Activated effector memory CD4-positive, alpha-beta T cell treated with Interleukin-2 at 50 U/mL for 16 hours (primary cell): ENCODE data around the gene MYL6B.

ENCODE experiments used
- DNase-seq: peaks from one replicate; pipeline ENCODE4 v3.0.0-alpha.2; 2020

The MYL6B gene

DNA sequence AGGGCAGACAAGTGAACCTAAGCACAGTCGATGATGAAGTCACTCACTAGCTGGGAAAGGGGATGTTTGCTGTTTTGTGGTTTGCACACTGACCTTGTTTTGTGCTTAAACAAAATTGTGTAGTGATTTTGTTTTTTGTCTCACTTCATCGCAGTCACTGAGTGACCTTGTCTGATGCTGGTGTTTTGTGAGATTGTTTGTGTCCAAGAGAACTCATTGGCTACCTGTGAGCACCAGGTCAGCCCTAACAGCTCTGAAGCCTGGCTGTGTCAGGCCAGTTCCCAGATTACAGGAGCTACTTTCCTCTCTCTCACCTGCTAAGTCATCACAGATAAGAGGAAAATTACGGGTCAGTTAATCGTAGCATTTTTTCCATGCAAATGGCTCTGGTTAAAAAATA, 28.3 kb upstream of the MYL6B start:
- no peak for DNase-seq

DNA sequence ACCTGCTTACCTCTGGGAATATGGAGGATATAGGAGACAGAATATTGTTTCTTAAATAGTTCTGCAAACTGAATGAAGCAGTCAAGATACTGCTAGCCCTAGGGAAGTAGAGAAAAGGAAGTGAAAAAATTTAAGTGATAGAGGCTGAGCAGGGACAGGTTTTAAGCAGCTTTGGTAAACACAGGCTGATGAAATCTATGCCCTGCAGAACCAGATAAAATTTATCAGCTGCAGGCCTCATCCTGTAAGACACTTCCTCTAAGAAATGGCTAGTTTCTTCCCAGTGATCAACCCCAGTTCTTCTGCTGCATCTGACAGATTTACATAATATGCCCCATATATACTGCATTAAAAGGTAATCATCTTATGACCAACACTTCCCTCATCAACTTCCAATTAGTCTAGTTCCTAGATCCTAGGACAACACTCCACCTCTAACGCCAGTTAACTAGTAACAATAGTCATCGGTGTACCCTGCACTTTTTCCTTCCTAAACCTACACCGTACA, 25.6 kb upstream of the MYL6B start:
- DNase-seq = no peak

GRCh38 chr12:56127485-56127887, 24.9 kb upstream of the MYL6B start:
- no peak for DNase-seq

GRCh38 chr12:56127888-56128669, 24.3 kb upstream of the MYL6B start, which contains the start of gene ESYT1:
TSS of gene ESYT1 (plus strand) at chr12:56128267. CDS start at chr12:56128320, 53 bp downstream.
- DNase-seq = peak; percentile 96

- DNase-seq = no peak
These were observed 23.6 kb upstream of the MYL6B start for GRCh38 chr12:56128670-56129205.

DNA sequence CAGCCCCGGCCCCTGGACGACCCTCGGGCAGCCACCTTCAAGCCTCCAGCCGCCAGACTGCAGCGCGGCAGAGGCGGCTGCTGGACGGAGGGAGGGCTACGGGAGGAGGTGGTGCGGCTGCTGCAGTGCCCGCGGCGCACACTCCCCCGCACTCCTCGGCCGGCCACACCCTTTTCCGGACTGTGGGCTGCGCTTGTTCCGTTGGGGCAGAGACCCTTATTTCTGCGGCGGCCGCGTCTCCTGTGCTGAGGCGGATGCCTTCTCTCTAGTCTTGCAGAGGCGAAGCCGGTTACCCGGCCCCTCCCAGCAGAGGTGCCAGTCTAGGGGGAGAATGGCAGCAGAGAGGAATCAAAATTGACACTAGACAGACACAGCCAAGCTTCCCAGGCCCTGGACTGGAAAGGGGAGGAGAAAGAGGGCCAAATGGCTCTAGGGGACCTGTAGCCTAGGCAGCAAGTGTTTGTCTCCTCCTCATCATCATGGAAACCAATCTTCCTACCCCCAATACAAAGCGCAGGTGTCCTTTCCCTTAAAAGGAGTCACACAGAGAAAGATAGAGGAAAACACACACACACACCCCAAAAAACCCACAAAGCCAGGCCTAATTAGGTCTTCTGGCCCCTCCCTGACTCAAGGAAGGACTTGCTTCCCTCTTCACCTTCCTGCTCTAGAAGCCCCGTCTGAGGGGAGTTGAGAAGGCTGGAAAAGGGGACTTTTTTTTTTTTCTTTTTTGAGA, 23.0 kb upstream of the MYL6B start:
- peak; percentile 76 for DNase-seq

GRCh38 chr12:56129942-56130495, 22.4 kb upstream of the MYL6B start:
- DNase-seq = no peak

DNA sequence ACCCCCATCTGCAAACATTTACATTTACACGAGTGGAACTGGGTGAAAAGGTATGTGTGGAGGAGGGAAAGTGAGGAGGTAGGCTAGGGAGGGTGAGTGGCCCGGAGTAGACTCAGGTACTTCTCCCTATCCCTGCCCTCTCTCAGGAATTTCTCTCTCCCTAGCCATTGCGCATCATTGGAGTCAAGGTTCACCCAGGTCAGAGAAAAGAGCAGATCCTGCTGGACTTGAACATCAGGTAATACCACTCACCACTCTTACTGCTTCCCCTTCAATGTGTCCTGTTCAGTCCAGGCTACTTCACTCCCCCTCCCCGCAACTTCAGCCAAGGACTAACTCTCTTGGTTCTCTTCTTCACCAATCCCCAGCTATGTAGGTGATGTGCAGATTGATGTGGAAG, 21.5 kb upstream of the MYL6B start:
- no peak for DNase-seq

- DNase-seq = no peak
These were observed 17.5 kb upstream of the MYL6B start for GRCh38 chr12:56134897-56135296.

DNA sequence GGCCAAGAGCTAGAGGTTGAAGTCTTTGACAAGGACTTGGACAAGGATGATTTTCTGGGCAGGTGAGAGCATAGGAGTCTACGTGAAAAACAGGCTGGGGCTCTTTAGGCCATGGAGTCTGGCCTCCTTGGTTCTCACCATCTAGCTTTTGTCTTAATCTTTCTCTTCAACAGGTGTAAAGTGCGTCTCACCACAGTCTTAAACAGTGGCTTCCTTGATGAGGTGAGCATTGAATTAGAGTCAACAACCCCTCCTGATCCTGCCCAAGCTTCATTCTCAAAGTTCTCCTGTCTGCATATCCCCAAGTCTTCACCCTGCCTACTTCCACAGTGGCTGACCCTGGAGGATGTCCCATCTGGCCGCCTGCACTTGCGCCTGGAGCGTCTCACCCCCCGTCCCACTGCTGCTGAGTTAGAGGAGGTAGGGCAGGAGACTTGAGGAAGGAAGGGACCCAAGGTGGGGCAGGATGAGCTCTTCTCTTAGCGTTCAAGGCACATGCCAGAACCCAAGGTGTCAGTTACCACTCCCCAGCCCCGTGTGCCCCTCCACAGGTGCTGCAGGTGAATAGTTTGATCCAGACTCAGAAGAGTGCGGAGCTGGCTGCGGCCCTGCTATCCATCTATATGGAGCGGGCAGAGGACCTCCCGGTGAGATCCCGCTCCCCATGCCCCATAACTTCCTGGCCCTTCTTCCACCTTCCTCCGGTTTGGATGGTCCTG, 14.4 kb upstream of the MYL6B start:
- DNase-seq = no peak

- DNase-seq = no peak
These were observed 10.2 kb upstream of the MYL6B start for GRCh38 chr12:56141946-56142784.

GRCh38 chr12:56143217-56143616, 9.2 kb upstream of the MYL6B start:
- no peak for DNase-seq

DNA sequence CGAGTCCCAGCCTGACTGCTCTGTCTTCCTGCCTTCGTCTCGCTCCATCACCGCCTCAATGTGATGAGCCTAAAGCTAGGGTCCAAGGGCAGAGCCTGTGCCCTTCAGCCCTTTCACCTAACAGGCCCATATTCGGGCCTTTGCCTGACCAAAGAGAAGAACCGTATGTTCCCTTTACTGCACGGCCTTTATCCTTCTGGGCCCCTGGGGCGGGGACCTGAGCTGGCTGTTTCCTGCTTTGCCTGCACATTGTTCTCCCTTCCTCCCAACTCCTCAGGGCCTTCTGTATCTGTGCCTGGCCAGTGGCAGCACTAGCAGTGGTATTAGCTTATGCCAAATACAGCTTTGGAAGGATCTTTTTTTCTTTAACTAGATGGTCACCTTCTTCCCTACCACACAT, 8.5 kb upstream of the MYL6B start:
- no peak for DNase-seq

GRCh38 chr12:56145217-56145616, 7.2 kb upstream of the MYL6B start:
- no peak for DNase-seq

- DNase-seq = no peak
These were observed 5.6 kb upstream of the MYL6B start for GRCh38 chr12:56146492-56147460.

- DNase-seq = no peak
These were observed 1.8 kb upstream of the MYL6B start for GRCh38 chr12:56150563-56150962.

DNA sequence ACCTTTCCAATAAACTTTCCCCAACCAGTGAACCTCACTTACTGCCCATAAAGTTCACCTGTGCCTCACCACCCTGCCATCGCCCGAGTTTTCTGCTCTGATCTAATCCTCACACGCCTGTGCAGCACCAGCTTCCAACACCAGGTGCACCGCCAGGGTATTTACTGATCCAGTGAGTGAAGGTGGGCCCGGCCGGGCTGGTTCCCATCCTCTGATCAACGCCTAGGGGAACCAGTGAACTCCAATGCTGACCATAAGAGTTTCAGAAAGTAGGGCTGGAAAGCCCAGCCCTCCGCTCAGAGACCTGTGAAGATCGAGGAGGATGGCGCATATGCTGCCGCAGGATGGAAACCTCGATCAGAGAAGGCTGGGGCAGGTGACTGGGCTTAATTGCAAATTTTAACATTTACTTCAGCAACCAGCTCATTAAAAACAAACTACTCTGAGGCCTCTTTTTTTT, 685 bp upstream of the MYL6B start:
- peak; percentile 62 for DNase-seq

GRCh38 chr12:56152756-56153677, 630 bp downstream of the MYL6B start:
- no peak for DNase-seq

DNA sequence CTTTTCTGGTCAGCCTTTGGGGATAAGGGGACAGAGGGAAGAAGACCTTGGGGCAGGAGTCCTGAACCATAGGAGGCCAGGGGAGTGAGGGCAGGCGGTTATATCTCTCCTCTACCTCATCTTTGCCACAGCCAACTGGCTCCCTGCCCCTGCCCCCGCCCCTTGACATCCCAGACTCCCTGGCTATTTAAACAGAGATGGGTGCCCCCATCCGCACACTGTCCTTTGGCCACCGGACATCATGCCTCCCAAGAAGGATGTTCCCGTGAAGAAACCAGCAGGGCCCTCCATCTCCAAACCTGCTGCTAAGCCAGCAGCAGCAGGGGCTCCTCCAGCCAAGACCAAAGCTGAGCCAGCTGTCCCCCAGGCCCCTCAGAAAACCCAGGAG, 1.3 kb downstream of the MYL6B start:
- no peak for DNase-seq
